ENCODE results near the gene BMPR1B. TPM values are rescaled to one million over a fixed set of nuclear protein-coding genes. Genes with fewer than 3 reads are reported as not detected.

The BMPR1B gene
- total RNA-seq, 1 donor from 2014 or later: 9.3 TPM

- Mint-ChIP-seq H3K4me3 (no peak overlapping the region), H3K27ac (no peak overlapping the region), H3K4me1 (ENCODE audit: unreplicated experiment) (peaks cover 6% of the 10 kb centered on the region), H3K9me3 (no peaks in the 10 kb centered on the region), H3K36me3 (peaks cover 7% of the 10 kb centered on the region), H3K27me3 (no peaks in the 10 kb centered on the region)
- no peak for TF ChIP-seq CTCF (conservative IDR thresholded peaks at IDR 0.05)
- DNase-seq (ENCODE audit: extremely low spot score, unreplicated experiment): no peak
Measured at GRCh38 chr4:95142932-95143331, 385.2 kb downstream of the BMPR1B start.

- H3K36me3 Mint-ChIP-seq: no peaks in the 10 kb centered on the region
- peaks cover 11% of the 10 kb centered on the region for H3K4me1 Mint-ChIP-seq (ENCODE audit: unreplicated experiment)
- no peak overlapping the region for H3K27ac Mint-ChIP-seq
- no peak for TF ChIP-seq CTCF (conservative IDR thresholded peaks at IDR 0.05)
- H3K4me3 Mint-ChIP-seq: no peak overlapping the region
- H3K9me3 Mint-ChIP-seq: no peaks in the 10 kb centered on the region
- H3K27me3 Mint-ChIP-seq: peaks cover 3% of the 10 kb centered on the region
- no peak for DNase-seq (ENCODE audit: extremely low spot score, unreplicated experiment)
Measured at GRCh38 chr4:95151255-95151654, 393.5 kb downstream of the BMPR1B start.

GRCh38 chr4:95153182-95153581, 395.4 kb downstream of the BMPR1B start:
- peaks cover 5% of the 10 kb centered on the region for H3K27me3 Mint-ChIP-seq
- no peak overlapping the region for H3K4me3 Mint-ChIP-seq
- H3K9me3 Mint-ChIP-seq: no peaks in the 10 kb centered on the region
- H3K36me3 Mint-ChIP-seq: no peaks in the 10 kb centered on the region
- no peak for DNase-seq (ENCODE audit: extremely low spot score, unreplicated experiment)
- no peak overlapping the region for H3K27ac Mint-ChIP-seq
- no peak for TF ChIP-seq CTCF (conservative IDR thresholded peaks at IDR 0.05)
- peaks cover 16% of the 10 kb centered on the region for H3K4me1 Mint-ChIP-seq (ENCODE audit: unreplicated experiment)

- Mint-ChIP-seq H3K36me3 (no peaks in the 10 kb centered on the region), H3K27me3 (peaks cover 14% of the 10 kb centered on the region), H3K4me1 (ENCODE audit: unreplicated experiment) (peaks cover 25% of the 10 kb centered on the region), H3K27ac (no peak overlapping the region), H3K4me3 (no peak overlapping the region), H3K9me3 (no peaks in the 10 kb centered on the region)
- TF ChIP-seq CTCF (conservative IDR thresholded peaks at IDR 0.05): peak; percentile 89
- no peak for DNase-seq (ENCODE audit: extremely low spot score, unreplicated experiment)
Measured at GRCh38 chr4:95155759-95156451, 398.1 kb downstream of the BMPR1B start.

- no peaks in the 10 kb centered on the region for H3K36me3 Mint-ChIP-seq
- TF ChIP-seq CTCF (conservative IDR thresholded peaks at IDR 0.05): peak; percentile 28
- H3K27ac Mint-ChIP-seq: no peak overlapping the region
- no peak overlapping the region for H3K4me3 Mint-ChIP-seq
- no peaks in the 10 kb centered on the region for H3K9me3 Mint-ChIP-seq
- H3K27me3 Mint-ChIP-seq: peaks cover 18% of the 10 kb centered on the region
- peaks cover 21% of the 10 kb centered on the region for H3K4me1 Mint-ChIP-seq (ENCODE audit: unreplicated experiment)
- DNase-seq (ENCODE audit: extremely low spot score, unreplicated experiment): no peak
Measured at GRCh38 chr4:95156452-95156765, 398.7 kb downstream of the BMPR1B start.

- peaks cover 18% of the 10 kb centered on the region for H3K27me3 Mint-ChIP-seq
- H3K4me3 Mint-ChIP-seq: no peak overlapping the region
- no peak for DNase-seq (ENCODE audit: extremely low spot score, unreplicated experiment)
- H3K27ac Mint-ChIP-seq: no peak overlapping the region
- H3K9me3 Mint-ChIP-seq: no peaks in the 10 kb centered on the region
- peaks cover 18% of the 10 kb centered on the region for H3K4me1 Mint-ChIP-seq (ENCODE audit: unreplicated experiment)
- H3K36me3 Mint-ChIP-seq: no peaks in the 10 kb centered on the region
- TF ChIP-seq CTCF (conservative IDR thresholded peaks at IDR 0.05): no peak
Measured at GRCh38 chr4:95157596-95157995, 399.8 kb downstream of the BMPR1B start.
